ENCODE measurements around the gene RNF224. TPM values are rescaled to one million over a fixed set of nuclear protein-coding genes. Genes with fewer than 3 reads are reported as not detected.

RNF224 gene
- total RNA-seq, 2 donors from 2014 or later: not detected

- no peak for ATAC-seq
- intact Hi-C loops (cut with DNase I, micrococcal nuclease): loop anchor here in 1 of 2 donors (5.0 kb wide), 1 partner anchor 48 kb away; no protein-coding TSS in a partner anchor
- DNase-seq: peak in 1 of 2 donors; percentile 32
These were observed 36.9 kb upstream of the RNF224 start for GRCh38 chr9:137190315-137190856.

GRCh38 chr9:137191245-137191644 is 36.1 kb upstream of the RNF224 start:
- intact Hi-C loops (cut with DNase I, micrococcal nuclease): loop anchor here in 1 of 2 donors (5.0 kb wide), 1 partner anchor 49 kb away; no protein-coding TSS in a partner anchor
- DNase-seq (peak in 1 of 2 donors; percentile 9), ATAC-seq (no peak)

GRCh38 chr9:137191691-137192447 is 35.4 kb upstream of the RNF224 start:
- intact Hi-C loops (cut with DNase I, micrococcal nuclease): loop anchor here in 1 of 2 donors (5.0 kb wide), 1 partner anchor 50 kb away; no protein-coding TSS in a partner anchor
- no peak for ATAC-seq

GRCh38 chr9:137192448-137192780 is 34.9 kb upstream of the RNF224 start:
- ATAC-seq: no peak
- no peak for DNase-seq
- intact Hi-C loops (cut with DNase I, micrococcal nuclease): loop anchor here in 1 of 2 donors (5.0 kb wide), 1 partner anchor 50 kb away; no protein-coding TSS in a partner anchor

More at GRCh38 chr9:137191691-137192447, 35.4 kb upstream of the RNF224 start:
- DNase-seq: peak in 1 of 2 donors; percentile 12

- intact Hi-C loops (cut with DNase I, micrococcal nuclease): loop anchor here in 1 of 2 donors (5.0 kb wide), 1 partner anchor 51 kb away; no protein-coding TSS in a partner anchor
- no peak for ATAC-seq
- DNase-seq: peak in 1 of 2 donors; percentile 6
These were observed 34.4 kb upstream of the RNF224 start for GRCh38 chr9:137192859-137193258.

- intact Hi-C loops (cut with DNase I, micrococcal nuclease): loop anchor here in 1 of 2 donors (5.0 kb wide), 1 partner anchor 51 kb away; no protein-coding TSS in a partner anchor
- DNase-seq (peak in 1 of 2 donors; percentile 18), ATAC-seq (no peak)
These were observed 33.5 kb upstream of the RNF224 start for GRCh38 chr9:137193771-137194170.

GRCh38 chr9:137194388-137194787 is 32.9 kb upstream of the RNF224 start:
- ATAC-seq (no peak), DNase-seq (peak in 1 of 2 donors; percentile 54)
- intact Hi-C loops (cut with DNase I, micrococcal nuclease): loop anchor here in 1 of 2 donors (5.0 kb wide), 1 partner anchor 52 kb away; no protein-coding TSS in a partner anchor

- peak; percentile 85 to 86 for DNase-seq
- intact Hi-C loops (cut with DNase I, micrococcal nuclease): loop anchor here in 1 of 2 donors (5.0 kb wide), 1 partner anchor 53 kb away; no protein-coding TSS in a partner anchor
- peak; percentile 51 for ATAC-seq
These were observed 32.4 kb upstream of the RNF224 start for GRCh38 chr9:137194909-137195308.

- DNase-seq (peak; percentile 90 to 93), ATAC-seq (peak; percentile 55)
- intact Hi-C loops (cut with DNase I, micrococcal nuclease): no loop called here
These were observed 31.6 kb upstream of the RNF224 start for GRCh38 chr9:137195525-137196220.

- DNase-seq (peak; percentile 73 to 89), ATAC-seq (peak; percentile 38)
- intact Hi-C loops (cut with DNase I, micrococcal nuclease): no loop called here
These were observed 29.0 kb upstream of the RNF224 start for GRCh38 chr9:137198051-137198901.

GRCh38 chr9:137198902-137199283 is 28.4 kb upstream of the RNF224 start:
- intact Hi-C loops (cut with DNase I, micrococcal nuclease): no loop called here
- ATAC-seq (no peak), DNase-seq (peak in 1 of 2 donors; percentile 41)

- intact Hi-C loops (cut with DNase I, micrococcal nuclease): no loop called here
- DNase-seq: peak in 1 of 2 donors; percentile 30
These were observed 27.7 kb upstream of the RNF224 start for GRCh38 chr9:137199411-137200121.

GRCh38 chr9:137200311-137201204 is 26.7 kb upstream of the RNF224 start, which contains the start of gene TPRN:
Gene TPRN, minus strand, starts transcription at chr9:137200741. Its CDS starts 30 bp downstream, at chr9:137200711.
- peak; percentile 71 for ATAC-seq
- DNase-seq: peak; percentile 99 to 100
- intact Hi-C loops (cut with DNase I, micrococcal nuclease): no loop called here

More at GRCh38 chr9:137199411-137200121, 27.7 kb upstream of the RNF224 start:
- no peak for ATAC-seq

- intact Hi-C loops (cut with DNase I, micrococcal nuclease): no loop called here
- DNase-seq (no peak), ATAC-seq (no peak)
These were observed 26.0 kb upstream of the RNF224 start for GRCh38 chr9:137201205-137201868.

- intact Hi-C loops (cut with DNase I, micrococcal nuclease): no loop called here
These were observed 24.3 kb upstream of the RNF224 start for GRCh38 chr9:137202966-137203365.

GRCh38 chr9:137204731-137205125 is 22.6 kb upstream of the RNF224 start:
- intact Hi-C loops (cut with DNase I, micrococcal nuclease): no loop called here
- DNase-seq (peak in 1 of 2 donors; percentile 24), ATAC-seq (no peak)

More at GRCh38 chr9:137202966-137203365, 24.3 kb upstream of the RNF224 start:
- DNase-seq (no peak), ATAC-seq (no peak)
